GM21528 (cell line): ENCODE data around the gene KCNK7.

Experiments
- ATAC-seq: cut with Tn5 transposase; IDR thresholded peaks from one replicate; pipeline ENCODE4 v1.9.1; 2021; ENCODE audit warnings: mild to moderate bottlenecking, moderate library complexity; ENCODE audit not compliant: unreplicated experiment, low FRiP score

Gene KCNK7

DNA sequence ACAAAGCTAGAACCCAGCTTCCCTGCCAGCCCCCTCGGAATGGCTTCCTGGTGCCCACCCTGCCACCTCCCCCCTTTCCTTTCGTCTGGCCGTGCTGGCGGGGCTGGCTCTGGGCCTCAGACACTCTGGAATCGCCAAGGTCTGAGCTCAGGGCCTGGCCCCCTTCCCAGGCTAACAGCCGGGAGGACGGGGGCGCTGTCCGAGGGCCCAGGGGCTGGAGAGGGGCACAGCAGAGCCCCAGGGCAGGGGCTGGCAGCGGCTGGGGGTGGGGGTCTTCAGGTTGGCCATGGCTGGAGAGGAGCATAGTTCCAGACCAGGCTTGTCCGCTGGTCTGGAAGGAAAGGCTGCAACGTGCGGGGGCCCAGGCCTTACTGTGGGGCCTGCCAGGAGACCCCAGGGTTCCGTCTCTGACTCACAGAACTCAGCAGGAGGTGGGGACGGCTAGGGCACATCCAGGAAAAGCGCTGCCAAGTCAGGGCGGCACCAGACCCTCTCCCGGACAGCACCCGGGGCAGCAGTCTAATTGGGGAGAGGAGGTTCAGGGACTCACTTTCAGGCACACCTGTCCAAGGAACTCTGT lies 36.6 kb downstream of the KCNK7 start:
- ATAC-seq: no peak

DNA sequence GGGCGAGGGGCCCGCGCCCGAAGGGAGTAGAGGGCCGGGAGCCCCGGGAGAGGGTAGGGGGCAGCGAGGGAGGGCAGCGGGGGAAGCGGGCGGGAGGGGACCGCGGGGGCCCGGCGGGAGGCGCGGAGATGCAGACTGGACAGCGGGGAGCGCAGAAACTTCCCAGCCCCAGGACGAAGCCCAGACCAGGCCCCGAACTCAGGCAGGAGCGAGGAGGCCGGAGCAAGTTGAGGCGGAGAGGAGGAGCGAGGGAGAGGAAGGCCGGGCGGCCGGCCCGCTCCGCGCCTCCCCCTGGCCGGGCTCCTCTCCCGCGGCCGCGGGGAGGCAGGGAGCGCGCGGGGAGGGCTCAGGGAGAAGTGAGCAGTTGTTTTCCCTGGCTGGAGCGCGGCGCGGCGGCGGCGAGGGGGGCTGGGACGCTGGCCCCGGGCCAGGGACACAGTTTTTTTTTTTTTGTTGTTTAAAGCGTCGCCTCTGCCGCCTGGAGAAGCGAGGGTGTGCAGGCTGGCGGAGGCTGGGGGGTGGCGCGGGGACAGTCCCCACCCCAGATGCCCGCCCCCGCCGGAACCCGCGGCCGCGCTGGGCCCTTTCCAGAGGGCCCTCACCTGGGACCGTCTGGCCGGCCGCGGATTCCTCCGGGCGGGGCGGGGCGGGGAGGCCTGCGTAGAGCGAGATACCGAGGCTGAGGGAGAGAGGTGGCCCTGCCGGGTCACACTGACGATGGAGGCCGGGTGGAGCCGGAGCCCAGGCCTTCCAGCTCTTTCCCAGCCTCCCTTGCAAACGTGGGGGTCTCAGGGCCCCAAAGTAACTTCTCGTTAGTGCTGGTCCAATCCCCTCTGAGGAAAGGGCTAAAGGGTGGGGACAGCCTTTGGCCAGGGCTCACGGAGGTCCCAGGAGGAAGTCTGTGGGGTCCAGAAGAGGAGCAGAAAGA lies 37.3 kb downstream of the KCNK7 start, which contains the start of gene LTBP3:
LTBP3 (minus strand) TSS at position 358 of the 928 bp plus-strand sequence. CDS start 400 bp downstream, outside the sequence.
- no peak for ATAC-seq

- no peak for ATAC-seq
Observed at GRCh38 chr11:65557280-65558001, 38.2 kb downstream of the KCNK7 start.

GRCh38 chr11:65556470-65557279 lies 38.9 kb downstream of the KCNK7 start:
- ATAC-seq: no peak

GRCh38 chr11:65555693-65556231 lies 39.8 kb downstream of the KCNK7 start:
- ATAC-seq: no peak

DNA sequence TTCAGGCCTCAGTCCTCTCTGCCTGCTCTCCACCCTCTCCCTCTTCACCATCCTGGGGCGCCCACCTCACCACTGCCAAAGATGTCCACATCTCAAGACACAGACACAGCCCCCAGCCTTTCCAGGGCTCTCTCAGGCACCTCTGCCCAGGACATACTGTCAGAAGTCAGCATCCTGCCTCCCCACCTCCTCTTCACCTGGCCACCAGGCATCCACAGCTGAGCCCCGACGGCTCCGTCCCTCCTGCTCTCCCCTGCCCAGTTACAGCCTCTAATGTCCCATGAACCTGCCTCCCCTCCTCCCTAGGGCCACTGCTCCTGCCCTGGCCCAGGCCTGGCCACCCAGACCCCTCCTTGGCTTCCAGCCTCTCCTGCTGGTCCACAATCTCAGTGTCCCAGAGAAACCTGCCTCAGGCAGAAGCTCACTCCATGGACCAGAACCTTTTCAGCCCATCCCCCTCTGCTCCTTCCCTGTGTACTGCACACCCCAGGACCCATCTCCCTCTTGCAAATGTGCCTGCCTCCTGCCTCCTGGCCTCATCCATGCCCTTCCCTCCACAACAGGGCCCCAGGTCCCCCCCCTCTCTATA lies 40.7 kb downstream of the KCNK7 start:
- ATAC-seq: no peak

- ATAC-seq: no peak
Observed at GRCh38 chr11:65554057-65554818, 41.4 kb downstream of the KCNK7 start.

DNA sequence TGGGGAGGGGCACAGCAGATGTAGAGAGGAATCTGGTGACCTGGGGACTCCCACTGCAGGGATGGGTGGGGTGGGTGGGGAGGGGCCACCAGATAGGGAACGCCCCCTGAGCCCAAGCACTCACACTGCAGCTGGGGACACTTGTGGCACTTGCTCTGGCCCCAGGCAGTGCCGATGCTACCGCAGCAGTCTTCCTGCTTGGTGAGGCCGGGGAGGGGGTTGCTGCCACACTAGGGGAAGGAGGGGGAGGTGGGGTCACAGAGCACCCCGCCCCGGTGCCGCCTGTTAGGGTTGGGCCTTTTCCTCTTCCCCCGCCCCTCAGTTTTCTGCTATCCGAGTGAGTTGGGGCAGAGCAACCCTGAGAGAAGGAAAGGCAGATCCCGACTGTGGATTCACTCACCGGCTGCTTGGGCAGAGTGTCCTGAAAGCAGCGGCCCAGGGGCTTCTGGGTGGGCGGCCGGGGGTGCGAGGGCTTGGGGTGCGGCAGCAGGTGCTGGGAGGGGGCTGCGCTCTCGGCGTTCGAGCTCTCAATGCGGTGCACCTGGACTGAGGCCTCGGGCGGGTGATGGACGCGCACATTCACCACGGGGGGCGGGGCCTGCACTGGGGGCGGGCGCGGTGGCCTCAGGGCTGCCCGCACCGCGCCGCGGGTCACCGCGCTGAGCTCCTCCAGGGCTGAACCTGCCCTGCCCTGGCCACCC lies 42.1 kb downstream of the KCNK7 start:
- ATAC-seq: no peak

DNA sequence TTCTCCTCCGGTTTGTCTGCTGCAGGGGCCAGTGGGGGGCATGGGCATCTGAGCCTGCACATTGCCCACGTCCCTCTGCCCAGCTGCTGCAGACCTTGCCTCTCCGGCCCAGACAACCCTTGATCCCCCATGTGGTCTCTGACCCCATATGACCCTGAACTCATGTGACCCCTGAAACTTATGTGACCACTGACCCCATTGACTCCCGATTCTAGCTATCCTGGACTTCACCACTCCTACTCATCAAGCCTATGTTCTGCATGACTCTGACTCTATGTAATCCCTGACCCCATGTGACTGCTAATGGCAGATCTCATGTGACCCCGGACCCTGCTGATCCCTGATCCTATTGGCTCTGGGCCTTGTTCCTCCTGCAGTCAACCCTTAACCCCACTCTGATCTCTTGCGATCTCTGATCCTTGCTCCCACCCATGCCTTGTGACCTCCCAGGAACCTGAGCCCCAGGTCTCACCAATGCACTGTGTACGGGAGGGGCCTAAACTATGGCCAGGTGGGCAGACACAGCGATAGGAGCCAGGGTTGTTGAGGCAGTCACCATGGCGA lies 43.1 kb downstream of the KCNK7 start:
- no peak for ATAC-seq

GRCh38 chr11:65551572-65552387 lies 43.8 kb downstream of the KCNK7 start:
- ATAC-seq: no peak

DNA sequence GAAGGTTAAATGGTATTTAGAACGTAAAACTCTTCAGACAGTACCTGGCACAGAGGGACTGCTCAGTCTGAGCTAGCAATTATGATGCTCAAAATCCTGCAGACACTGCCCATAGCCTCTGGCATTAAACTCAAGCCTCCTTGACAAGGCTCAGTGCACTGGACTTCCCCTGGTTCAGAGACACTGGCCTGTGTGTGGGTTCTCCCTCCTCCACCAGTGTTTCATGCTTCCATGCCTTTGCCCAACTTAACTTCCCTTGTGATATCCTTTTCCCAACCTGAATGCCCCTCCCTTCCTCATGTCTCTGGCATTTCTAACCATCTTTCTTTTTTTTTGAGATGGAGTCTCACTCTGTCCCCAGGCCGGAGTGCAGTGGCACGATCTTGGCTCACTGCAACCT lies 46.5 kb downstream of the KCNK7 start:
- no peak for ATAC-seq

DNA sequence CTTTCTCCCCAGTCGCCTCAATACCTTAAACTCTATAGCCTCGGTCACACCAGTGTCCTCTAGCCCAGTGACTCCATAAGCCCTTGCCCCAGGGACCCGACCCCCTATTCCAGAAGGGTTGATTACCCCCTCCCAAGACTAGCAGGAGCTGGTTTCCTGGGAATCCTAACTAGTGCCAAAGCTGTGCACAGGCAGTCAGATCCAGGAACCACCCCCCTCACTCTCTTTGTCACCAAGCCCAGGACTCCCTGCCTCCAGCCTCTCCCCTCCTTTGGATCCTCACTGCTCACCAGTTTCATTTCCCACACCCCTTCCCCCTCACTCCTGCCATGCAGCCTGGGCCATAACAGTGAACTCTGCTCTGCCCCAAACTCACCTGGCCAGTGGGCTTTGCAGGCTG lies 47.2 kb downstream of the KCNK7 start:
- ATAC-seq: no peak

- ATAC-seq: no peak
Observed at GRCh38 chr11:65547446-65548125, 48.0 kb downstream of the KCNK7 start.

DNA sequence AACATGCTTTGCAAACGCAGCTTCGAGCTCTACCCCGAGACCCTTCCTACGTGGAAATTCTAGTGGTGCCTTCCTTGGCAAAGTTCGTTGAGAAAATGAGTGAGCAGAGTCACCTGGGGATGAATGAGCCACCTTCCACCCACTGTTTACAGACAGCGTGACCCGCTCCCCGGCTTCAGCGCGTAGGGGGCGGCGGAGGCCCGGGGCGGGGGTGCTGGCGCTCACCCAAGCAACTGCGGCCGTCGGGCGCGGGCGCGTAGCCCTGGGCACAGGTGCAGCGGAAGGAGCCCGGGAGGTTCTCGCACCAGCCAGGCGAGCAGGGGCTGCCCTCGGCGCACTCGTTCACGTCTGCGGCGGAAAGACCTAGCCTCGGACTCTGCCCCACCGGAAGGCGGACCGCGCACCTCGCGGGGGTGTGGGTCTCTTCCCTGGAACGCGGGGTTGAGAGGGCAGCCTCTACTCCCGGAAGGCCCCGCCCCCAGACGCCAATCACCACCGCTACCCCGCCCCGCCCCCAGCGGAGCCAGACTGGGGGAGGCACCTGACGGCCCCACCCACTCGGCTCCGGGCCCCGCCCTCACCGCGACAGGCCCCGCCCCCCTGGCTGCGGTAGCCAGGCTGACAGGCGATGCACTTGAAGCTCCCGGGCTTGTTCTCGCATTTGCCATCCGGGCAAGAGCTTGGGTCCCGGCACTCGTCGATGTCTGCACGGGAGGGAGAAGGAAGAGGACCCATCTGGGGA lies 49.2 kb downstream of the KCNK7 start:
- peak; percentile 57 for ATAC-seq

DNA sequence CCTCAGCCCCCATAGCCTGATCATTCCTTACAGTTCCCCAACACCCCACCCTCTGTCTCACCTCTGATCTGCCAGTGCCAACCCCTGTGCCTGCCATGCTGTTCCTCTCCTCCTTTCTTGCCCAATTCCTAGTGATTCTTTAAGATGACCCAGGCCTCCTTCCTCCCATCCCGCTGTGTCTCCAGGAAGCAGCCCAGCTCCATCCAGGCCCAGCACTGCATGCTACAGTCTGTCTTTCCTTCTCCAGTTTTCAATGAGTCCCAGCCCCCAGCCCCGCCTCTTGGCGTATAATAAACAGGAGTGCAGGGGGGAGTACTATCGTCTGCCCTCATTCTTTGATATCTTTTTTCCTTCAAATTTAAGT lies 49.8 kb downstream of the KCNK7 start:
- ATAC-seq: no peak
